CD4-positive, alpha-beta T cell treated with Interleukin-10 for 1 hour (primary cell): Measurements from ENCODE around the gene GRAMD1A.
"Not testable (repeated sequence)": the region's sequence is repeated elsewhere in the genome, so short reads cannot be mapped to it uniquely, and the experiment has no call there.

Source experiments
- DNase-seq: peaks from one replicate; pipeline ENCODE4 v3.0.0-alpha.2; 2020

GRAMD1A gene

DNA sequence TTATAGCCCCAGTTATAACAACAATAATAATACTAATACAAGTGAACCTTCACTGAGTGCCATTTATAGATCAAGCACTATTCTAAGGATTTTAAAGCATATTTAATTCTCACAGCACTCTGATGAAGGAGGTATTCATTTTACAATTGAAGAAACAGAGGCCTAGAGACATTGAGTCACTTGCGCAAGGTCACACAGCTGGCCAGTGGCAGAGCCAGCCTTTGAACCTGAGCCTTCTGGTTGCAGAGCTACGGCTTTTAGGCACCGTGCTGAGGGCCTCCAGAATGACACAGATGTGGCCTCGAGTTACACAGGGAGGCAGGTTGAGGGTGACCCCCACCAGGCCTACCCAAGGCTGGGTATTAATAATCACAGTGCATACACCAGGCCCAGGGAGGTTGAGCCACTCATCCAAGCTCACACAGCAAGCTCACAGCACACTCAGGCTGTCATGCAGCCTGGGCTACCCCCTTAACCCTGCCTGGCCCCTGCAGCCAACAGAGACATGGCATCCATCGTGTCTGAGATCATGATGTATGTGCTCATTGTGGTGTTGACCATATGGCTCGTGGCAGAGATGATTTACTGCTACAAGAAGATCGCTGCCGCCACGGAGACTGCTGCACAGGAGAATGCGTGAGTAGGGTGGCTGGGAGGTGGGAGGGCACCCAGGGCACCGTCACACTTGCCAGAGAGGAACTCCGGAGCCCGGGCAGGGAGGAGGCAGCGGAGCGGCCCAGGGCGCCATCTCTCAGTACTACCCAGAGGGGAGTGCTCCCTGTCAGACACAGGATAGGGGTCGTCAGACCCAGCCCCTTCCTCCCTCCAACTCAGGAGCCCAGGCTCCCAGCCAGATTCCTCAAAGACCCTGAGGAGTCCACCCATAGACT lies 38.7 kb downstream of the GRAMD1A start:
- no peak for DNase-seq

DNA sequence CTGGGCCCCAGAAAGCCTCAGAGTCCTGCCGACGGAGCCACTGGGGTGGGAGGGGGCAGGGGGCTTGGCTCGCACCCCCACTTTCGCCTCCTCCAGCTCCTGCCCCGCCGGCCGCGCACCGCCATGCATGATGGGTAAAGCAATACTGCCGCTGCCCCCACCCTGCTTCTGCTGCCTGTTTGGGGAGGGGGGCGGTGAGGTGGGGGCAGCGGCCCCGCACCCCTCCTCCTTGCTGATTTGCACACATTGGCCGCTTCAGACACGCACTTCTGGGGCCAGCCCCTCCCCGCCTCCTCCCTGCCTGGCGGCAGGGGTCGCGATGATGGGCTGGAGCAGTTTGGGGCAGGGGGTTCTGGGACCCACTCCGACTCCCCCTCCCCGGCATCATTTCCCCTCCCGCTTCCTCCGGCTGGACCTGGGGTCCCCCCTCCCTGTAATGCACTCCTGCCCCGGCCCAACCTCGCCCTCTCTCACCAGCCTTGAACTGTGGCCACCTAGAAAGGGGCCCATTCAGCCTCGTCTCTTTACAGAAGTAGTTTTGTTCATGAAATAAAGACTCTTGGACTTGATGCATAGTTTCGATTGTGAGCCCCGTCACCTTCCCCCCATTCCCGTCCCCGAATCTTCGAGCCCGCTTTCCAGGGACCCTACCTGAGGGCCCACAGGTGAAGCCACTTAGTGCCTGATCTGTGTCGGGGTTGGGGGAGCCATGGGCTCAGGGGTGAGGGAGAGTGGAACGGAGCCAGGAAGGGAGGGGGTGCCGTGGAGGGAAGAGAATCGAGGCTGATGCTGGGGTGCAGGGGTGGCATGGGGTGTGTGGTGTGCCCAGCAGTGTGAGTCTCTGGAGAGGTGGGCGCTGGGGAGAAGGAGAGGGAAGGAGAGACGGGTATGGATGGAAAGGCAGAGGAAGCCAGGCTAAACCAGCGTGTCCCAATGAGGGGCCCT lies 40.0 kb downstream of the GRAMD1A start:
- DNase-seq, result no peak

DNA sequence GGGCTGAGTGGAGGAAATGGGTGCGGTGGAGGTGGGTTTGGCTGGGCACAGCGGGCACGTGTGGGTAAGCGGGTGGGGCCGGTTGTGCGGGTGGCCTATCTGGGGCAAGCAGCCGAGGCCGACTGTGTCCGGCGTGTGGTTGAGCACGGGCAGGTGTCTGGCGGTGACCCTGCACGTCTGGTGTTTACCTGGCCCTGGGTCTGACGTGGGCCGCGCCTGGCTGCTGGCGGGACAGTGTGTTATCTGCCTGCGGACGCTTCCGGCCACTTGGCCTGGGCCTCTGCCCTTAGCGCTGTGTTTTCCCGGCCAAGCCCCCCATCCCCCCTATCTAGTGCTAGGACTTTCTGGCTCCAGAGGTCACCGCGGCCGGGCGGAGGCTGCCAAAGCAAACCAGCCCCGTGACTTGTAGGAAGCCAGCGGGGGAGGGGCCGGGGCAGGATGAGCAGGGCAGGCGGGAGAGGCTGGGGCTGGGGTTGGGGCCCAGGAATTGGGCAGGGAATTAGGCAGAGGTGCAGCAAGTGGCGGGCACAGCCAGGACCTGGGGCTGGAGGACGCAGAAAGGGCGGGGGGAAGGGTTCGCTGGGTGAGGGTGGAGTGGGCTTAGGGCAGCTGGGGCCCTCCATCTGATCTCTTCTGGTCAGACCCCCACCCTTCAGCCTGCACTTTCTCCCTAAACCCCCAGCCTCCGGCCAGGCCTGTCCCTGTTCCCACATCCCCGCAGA lies 40.9 kb downstream of the GRAMD1A start:
- DNase-seq, result peak; percentile 28

DNA sequence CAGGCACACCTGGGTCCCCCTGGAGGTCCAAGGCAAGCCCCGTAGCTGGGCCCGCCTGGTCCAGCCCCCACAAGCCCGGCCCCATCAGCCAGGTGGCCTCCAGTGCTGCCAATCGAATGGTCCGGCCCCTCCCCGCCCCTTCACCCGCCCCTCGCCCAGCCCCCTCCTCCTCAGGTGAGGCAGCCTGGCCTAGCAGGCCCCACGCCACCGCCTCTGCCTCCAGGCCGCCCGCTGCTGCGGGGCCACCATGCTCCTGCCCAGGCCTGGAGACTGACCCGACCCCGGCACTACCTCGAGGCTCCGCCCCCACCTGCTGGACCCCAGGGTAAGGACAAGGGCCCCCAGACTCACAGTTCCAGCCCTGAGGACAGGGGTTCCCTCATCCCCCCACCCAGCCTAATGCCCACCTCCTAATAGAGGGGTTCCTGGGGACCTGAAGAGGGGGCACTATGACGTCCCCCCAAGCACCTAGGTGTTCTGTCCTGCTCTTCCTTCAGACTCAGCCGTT lies 41.5 kb downstream of the GRAMD1A start, which contains the start of gene HPN:
Gene HPN (plus strand): TSS at position 174 of the 508 bp plus-strand sequence. CDS start 786 bp downstream, outside the sequence.
- no peak for DNase-seq

DNA sequence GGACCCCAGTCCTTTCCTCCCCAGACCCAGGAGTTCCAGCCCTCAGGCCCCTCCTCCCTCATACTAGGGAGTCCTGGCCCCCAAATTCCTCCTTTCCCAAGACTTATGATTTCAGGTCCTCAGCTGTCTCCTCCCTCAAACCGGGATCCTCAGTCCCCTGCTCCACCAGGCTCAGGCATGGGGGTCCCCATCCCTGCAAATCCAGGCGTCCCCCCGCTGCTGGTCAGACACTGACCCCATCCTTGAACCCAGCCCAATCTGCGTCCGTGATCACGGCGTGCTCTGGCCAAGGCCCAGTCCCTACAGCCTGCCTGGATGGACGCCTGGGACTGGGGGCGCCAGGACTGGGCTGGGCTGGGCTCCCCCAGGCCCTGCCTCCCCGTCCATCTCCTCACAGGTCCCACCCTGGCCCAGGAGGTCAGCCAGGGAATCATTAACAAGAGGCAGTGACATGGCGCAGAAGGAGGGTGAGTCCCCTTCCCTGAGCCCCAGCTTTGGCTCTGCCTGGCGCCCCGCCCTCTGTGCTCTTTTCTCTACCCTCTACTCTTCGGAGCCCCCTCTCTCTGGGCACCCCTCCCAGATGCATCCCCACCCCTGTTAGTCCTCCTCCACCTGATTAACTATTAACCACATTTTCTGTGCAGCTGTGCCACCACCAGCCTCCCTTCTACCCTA lies 42.1 kb downstream of the GRAMD1A start:
- DNase-seq, result no peak

DNA sequence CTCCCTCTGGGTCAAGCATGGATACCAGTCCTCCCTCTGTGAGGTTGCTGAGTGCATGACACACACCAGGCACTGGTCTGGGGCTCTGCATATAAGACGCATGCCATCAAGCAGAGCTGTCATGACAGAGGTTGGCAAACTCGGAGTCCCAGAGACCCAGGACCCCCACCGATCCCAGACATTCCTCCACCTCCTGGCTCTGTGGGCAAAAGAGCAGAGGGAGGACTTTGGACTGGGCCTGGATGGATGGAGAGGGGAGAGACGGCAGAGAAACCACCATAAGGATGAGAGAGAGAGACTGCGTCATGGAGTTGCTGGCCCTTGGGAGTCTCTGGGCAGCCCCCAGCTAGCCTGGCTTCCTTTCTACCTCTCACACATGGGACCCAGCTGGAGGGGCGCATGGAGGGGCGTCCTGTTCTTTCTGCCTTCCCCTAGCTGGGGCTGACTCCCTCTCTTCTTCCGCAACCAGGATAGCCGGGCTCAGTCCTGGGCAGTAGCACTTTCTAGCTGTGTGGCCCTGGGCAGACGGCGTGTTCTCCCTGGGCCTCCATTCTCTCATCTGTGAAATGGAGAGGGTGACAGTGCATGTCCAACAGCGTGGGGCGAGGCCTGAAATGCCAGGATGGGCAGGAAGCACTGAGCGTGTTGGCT lies 43.0 kb downstream of the GRAMD1A start:
- no peak for DNase-seq

DNA sequence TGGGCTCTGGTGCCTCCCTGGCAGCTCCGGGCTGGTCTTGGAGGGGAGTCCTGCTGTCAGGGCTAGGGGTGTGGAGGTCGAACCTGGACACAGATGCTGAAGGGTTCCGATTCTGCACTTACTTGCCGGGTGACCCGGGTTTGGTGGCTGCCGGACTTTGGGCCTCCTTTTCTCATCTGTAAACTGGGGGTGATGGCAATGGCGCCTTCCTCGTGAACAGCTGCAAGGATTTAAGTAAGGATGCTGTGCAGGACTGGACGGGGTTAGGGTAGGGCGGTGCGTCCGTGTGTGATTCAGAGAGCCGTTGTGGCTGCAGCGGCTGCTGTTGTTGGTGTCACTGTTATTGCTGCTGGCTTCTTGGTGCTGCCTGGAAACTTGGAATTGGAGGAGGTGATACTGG lies 43.8 kb downstream of the GRAMD1A start:
- DNase-seq, result no peak

DNA sequence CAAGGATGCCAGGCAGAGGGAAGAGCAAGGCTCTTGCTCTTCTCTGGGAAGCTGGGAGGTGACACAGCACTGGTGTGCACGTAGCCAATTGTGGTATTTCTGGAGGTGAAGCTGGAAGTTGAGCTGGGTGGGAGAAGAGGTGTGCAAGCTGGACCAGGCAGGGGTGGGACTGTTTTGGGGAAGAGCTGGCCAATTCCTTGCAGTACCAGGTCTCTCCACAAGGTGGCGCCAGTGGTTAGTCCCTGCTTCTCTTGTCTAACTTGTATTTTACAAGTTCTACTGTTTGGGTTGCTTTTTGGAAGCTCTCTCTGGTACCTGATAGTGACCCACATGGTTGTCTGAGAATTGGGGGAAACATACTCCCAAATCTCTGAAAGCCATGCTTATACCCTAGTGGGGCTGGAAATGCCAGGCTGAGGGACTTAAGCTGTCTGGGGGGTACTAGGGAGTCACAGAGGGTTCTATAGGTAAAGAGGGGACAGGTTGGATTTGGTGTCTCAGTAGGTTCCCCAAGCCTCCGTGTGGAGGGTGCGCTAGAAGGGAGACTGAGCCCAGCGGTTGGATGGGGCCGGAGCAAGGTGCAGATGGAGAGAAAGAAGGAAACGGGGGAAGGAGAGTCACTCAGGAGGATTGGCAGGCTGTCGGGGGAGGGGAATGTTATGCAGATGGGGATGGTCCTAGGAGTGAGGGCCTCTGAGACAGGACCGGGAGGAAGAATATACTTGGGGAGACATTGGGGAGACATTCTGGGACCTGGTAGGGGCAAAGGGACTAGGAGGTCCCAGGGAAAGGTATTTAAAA lies 44.4 kb downstream of the GRAMD1A start:
- peak; percentile 59 for DNase-seq

DNA sequence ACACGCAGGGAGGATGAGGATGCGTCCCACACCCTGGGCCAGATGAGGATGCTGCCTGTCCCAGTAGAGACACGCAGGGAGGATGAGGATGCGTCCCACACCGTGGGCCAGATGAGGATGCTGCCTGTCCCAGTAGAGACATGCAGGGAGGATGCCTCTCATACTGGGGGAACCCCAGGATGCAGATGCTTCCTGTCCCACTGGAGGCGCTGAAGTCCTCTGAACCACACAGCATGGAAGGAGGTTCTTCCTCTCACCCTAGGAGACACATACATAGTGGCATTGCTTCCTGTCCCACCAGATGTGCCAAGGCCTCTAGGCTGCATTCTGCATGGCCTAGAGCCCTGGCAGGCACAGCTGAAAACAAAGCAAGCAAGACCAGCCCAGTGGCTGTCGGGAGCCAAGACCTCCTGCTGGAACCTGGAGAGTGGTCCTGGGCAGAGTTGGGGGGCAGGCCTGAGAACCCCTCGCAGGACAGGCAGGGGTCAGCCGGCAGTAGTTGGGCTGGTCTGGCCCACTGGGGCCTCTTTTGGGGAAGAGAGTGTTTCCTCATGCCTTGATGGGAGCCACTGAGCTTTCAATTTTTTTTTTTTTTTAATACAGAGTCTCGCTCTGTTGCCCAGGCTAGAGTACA lies 45.7 kb downstream of the GRAMD1A start:
- peak; percentile 44 for DNase-seq

DNA sequence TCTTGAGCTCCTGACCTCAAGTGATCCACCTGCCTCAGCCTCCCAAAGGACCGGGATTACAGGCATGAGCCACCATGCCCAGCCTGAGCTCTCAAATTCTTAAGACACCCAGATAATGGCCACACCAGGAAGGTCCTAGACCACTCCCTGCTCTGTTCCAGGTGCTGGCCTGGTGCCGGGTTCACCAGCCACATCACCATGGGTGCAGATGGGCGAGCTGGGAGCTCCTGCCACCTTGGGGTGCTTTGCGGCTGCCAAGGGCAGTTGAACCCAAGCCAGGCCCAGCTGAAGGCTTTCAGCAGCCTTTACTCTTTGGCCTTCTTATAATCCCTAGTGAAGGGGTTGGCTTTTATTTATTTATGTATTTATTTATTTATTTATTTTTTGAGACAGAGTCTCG lies 46.3 kb downstream of the GRAMD1A start:
- no peak for DNase-seq

DNA sequence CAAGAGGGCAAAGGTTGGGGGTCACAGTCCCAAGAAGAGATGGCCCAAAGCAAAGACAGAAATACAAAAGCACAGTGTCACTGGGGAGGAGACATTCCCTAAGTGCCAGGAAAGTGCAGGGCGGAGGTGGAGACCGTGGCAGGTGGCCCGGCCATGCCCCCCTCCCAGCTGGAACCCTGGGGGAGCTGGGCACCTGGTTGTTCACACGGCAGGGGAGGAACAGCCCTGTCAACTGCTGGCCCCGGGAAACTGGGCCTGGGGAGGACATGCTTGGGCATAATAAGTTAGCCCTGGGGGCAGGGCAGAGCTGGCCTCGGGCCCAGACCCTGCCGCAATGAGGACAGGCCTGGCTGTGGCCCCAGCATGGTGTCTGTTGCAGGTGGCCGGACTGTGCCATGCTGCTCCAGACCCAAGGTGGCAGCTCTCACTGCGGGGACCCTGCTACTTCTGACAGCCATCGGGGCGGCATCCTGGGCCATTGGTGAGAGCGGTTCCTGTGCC lies 48.8 kb downstream of the GRAMD1A start:
- DNase-seq, result no peak

DNA sequence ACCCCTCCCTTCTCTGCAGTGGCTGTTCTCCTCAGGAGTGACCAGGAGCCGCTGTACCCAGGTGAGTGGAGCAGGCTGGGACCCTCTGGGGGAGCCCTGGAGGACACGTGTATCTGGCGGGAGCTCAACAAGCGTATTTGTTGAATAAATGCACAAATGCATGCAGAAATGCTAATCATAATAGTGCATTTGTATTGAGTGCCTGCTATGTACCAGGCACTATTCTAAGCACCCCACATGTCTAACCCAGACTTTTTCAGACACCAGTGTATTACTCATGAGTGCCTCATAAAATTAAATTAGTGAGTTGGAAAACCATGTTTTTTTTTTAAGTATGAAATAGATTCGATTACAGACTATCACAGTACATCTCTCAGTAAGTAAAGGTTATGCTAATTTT lies 49.3 kb downstream of the GRAMD1A start:
- no peak for DNase-seq

DNA sequence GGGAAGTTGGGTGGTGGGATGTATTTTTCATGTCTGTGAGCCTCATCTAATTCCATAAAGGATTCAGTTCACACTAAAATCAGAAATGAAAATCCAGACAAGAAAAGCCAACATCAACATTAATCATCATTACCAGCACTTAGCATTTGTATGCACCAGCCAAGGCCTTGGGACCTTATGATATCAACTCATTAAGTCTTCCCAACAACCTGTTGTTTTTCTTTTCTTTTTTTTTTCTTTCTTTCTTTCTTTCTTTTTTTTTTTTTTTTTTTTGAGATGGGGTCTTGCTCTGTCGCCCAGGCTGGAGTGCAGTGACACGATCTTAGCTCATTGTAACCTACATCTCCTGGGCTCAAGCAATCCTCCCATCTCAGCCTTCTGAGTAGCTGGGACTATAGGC lies 50.5 kb downstream of the GRAMD1A start:
- not testable (repeated sequence) for DNase-seq

DNA sequence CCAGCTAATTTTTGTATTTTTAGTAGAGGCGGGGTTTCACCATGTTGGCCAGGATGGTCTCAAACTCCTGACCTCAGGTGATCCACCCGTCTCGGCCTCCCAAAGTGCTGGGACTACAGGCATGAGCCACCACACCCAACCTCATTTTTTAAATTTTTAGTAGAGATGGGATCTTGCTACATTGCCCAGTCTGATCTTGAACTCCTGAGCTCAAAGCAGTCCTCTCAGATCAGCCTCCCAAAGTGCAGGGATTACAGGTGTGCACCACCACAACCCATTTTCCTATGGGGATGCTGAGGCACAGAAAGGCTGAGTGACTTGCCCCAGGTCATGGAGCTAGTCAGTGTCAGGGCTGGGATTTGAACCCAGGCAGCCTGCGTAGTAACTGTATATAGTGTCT lies 51.1 kb downstream of the GRAMD1A start:
- DNase-seq, result not testable (repeated sequence)

DNA sequence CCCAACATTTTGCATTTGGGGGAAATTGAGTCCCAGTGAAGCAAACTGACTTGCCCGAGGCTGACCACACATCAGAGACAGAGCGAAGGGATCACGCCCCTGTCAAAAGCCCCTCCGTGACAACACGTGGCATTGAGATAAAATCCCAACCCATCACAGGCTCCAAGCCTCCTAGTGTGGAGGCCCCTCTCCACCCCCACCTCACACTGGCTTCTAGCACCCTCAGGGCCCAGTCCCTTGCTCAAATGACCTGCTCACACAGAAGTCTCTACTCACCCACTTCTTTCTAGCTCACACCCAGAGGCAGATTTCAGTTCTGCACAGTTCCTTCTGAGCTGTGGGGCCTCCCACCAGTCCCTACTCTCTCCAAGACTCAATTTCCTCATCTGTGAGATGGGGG lies 51.7 kb downstream of the GRAMD1A start:
- DNase-seq, result no peak

DNA sequence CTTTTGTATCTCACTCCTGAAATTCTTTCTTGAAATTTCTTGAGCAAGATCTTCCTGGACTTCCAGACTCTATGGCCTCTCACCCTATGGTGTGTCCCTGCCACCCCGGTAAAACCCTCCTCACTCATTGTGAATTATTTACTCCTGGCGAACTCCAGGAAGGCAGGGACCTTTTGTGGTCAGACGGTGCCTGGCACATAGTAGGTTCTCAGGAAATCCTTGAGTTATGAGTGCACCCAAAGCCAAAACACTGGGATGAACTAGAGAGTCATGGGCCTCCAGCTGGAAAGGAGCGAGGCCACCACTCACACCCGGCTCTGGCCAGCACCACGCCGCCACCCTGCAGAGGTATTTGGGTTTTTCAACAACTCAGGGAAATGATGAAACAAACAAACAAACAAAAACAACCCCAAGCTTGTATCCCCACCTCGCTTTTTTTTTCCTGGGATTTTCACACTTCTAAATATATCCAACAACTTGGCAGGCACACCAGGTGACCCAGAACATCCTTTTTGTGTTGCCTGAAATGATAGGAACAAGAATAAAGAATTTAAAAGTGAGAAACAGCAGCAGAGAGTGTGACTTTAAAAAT lies 52.6 kb downstream of the GRAMD1A start:
- DNase-seq, result no peak

DNA sequence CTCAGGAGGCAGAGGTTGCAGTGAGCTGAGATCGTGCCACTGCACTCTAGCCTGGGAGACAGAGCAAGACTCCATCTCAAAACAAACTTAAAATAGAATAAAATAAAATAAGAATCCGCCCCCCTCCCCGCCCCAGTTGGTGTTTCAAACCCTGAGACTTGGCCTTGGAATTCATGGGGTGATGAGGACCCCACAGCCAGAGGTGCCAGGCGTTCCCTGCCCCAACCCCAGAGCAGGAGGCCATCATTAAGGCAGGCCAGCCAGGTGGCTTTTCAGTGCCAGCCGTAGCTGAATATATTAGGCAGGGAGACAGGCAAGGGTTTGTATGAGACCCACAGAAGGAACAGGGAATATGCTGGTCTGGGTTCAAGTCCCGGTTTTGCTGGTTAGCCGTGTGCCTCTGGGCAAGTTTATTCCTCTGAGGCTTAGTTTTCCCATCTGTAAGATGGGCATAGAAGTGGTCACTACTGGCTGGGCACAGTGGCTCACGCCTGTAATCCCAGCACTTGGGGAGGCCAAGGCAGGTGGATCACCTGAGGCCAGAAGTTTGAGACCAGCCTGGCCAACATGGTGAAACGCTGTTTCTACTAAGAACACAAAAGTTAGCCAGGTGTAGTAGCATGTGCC lies 53.7 kb downstream of the GRAMD1A start:
- DNase-seq, result no peak

DNA sequence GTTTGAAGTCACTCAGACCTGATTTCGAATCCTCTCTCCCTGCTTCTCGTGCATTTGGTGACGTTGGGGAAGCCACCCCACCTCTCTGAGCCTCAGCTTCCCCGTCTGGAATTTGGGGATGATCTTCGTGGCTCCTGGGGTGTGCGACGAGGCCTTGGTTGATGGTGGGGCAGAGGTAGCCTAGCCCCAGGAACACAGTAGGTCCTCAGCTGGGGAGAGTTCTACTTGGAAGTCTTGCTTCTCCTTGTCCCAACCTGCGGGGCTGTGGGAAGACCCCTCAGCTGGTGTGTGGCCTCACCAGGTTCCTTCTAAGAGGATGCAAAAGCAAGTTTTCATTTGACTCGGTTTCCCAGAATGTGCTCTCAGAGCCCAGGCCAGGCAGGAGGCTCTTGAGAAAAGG lies 54.5 kb downstream of the GRAMD1A start:
- no peak for DNase-seq

DNA sequence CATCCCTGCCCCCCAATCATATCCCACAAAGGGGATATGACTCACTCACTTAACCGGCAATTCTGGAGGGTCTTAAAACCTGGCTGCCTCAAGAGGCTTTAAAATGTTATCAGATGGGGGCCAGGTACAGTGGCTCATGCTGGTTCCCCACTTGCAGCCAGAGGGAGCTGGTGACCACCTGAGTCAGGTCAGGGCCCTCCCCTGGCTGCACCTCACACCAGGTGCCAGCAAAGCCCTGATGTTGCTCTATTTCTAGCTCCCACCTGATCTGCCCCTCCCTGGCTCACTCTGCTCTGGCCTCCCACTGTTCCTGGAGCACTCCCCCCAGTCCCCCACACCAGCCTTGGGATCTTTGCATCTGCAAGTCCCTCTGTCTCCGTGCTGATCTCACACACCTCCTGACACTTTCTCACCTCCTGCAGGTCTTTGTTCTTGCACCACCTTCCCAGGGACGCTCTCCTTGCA lies 55.6 kb downstream of the GRAMD1A start:
- no peak for DNase-seq
